Panc1 (cell line): ENCODE results near the gene IFNAR1. TPM values are rescaled to one million over a fixed set of nuclear protein-coding genes. Genes with fewer than 3 reads are reported as not detected.

ENCODE experiments used
- ATAC-seq: fragments of 200-7000 bp; cut with Tn5 transposase; 2 replicates; pipeline ENCODE4 v1.9.1; 2020; ENCODE audit warnings: mild to moderate bottlenecking, moderate library complexity
- BruUV-seq: library from RNA; stranded (reverse); fragments of 400-500 nt; replicated peaks from 2 replicates; lab custom pipeline; 2021; lab: Mats Ljungman, UMichigan
- CTCF ChIA-PET: fragments of 300-600 bp; sonication (Branson Sonifier 250); formaldehyde crosslinking; loops from one replicate; lab custom pipeline; 2022; ENCODE audit warnings: antibody characterized with exemption; lab: Charles Lee
- POLR2A ChIA-PET: fragments of 300-600 bp; sonication (Branson Sonifier 250); formaldehyde crosslinking; loops from one replicate; lab custom pipeline; 2022; ENCODE audit warnings: antibody characterized with exemption; lab: Charles Lee
- DNase-seq: peaks from one replicate; pipeline ENCODE4 v3.0.0-alpha.2; 2010; ENCODE audit warnings: low read depth, low spot score
- H3K27ac ChIP-seq: 2 replicates; pipeline ENCODE4 v1.5.1; 2011; ENCODE audit warnings: mild to moderate bottlenecking, low read length, inconsistent platforms
- H3K27me3 ChIP-seq: fragments of 200-500 bp; sonication (Bioruptor generic); 2 replicates; pipeline ENCODE4 v1.6.0; 2014; ENCODE audit warnings: low read length, inconsistent platforms; ENCODE audit not compliant: control insufficient read depth, insufficient read depth
- H3K36me3 ChIP-seq: fragments of 200-500 bp; sonication (Bioruptor generic); 2 replicates; pipeline ENCODE4 v1.5.1; 2014; ENCODE audit warnings: inconsistent platforms, mild to moderate bottlenecking, low read length, moderate library complexity; ENCODE audit not compliant: control insufficient read depth, insufficient read depth
- H3K4me1 ChIP-seq: 2 replicates; pipeline ENCODE4 v1.5.1; 2011; ENCODE audit warnings: inconsistent platforms, mild to moderate bottlenecking, low read length, moderate library complexity; ENCODE audit not compliant: control insufficient read depth, insufficient read depth
- H3K4me3 ChIP-seq, 2 experiments: 2 replicates each; pipeline ENCODE4 v1.5.1; 2011 to 2012; ENCODE audit warnings: low read depth in 2 of 2, low read length in 2 of 2, mild to moderate bottlenecking in 2 of 2, inconsistent platforms in 1 of 2, moderate library complexity in 1 of 2
- H3K9me3 ChIP-seq: fragments of 200-500 bp; sonication (Bioruptor generic); 2 replicates; pipeline ENCODE4 v1.5.1; 2014; ENCODE audit warnings: low read depth, mild to moderate bottlenecking, inconsistent platforms, low read length, moderate library complexity; ENCODE audit not compliant: control insufficient read depth, insufficient read depth
- POLR2AphosphoS5 ChIP-seq: IDR thresholded peaks from 2 replicates; pipeline ENCODE4 v1.6.1; 2012; ENCODE audit warnings: mild to moderate bottlenecking, low read depth, low read length, moderate library complexity
- SIN3A ChIP-seq: IDR thresholded peaks from 2 replicates; pipeline ENCODE4 v1.6.1; 2012; ENCODE audit warnings: low read depth, mild to moderate bottlenecking, low read length, moderate library complexity, borderline replicate concordance; ENCODE audit not compliant: insufficient read depth
- TCF7L2 ChIP-seq: IDR thresholded peaks from 2 replicates; pipeline ENCODE4 v1.6.1; 2011; ENCODE audit warnings: mild to moderate bottlenecking, low read depth, low read length, inconsistent platforms
- in situ Hi-C: cut with HindIII; loops from 2 replicates; pipeline ENCODE4 v1.10.0; 2016; ENCODE audit warnings: low sequenced_read_pairs, low pct_unique_long_range_greater_than_20kb
- intact Hi-C: fragments of 100-400 bp; cut with micrococcal nuclease; formaldehyde crosslinking; loops from one replicate; pipeline ENCODE4 v1.10.0; 2022; ENCODE audit not compliant: unreplicated experiment
- total RNA-seq: library from RNA; stranded (reverse); gene quantifications from one replicate; pipeline ENCODE4 v1.2.1, GENCODE V29; 2021; ENCODE audit not compliant: unreplicated experiment
- TF ChIP-seq, protein P1 (sequence below): fragments of 450-650 bp; IDR thresholded peaks from 2 replicates; pipeline ENCODE4 v1.5.1; 2017; ENCODE audit warnings: mild to moderate bottlenecking
- TF ChIP-seq, protein P2 (sequence below), 2 experiments: IDR thresholded peaks; 2 replicates each; pipeline ENCODE4 v1.6.1; 2011 to 2012; ENCODE audit warnings: low read depth in 2 of 2, control low read depth in 1 of 2, low read length in 1 of 2, mild to moderate bottlenecking in 1 of 2, moderate library complexity in 1 of 2; ENCODE audit not compliant: insufficient read depth in 1 of 2

The IFNAR1 gene
- total RNA-seq, 1 experiment from 2014 or later = 23.8 TPM

DNA sequence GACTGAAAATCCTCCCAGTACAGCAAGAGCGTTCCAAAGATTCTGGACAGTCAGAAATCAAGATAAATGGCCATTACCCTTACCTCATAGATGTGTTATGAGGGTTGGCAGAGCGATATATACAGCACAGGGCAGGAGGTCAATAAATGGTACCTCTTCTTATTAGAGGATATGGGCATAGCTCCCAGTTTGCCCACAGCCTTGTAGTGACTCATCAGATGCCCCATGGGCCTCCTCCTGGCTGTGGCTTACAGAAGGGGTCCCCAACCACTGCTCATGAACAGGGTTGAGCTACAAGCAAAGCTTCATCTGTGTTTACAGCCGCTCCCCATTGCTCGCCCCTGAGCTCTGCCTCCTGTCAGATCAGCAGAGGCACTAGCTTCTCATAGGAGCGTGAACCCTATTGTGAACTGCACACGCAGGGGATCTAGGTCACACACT lies 71.1 kb downstream of the IFNAR1 start:
- intact Hi-C loops (no loop called here), in situ Hi-C loops (no loop called here)
- POLR2A ChIA-PET = interaction anchor here (0.6 kb wide), 1 partner anchor 168 kb away, joined by 3 read pairs; no protein-coding TSS in a partner anchor
- Histone ChIP-seq H3K9me3 (no peaks in the 10 kb centered on the region), H3K4me1 (peaks cover 3% of the 10 kb centered on the region; the same call in 1 of the 2 replicates), H3K27me3 (no peaks in the 10 kb centered on the region), H3K36me3 (no peaks in the 10 kb centered on the region), H3K27ac (no peak overlapping the region), H3K4me3 (no peak overlapping the region)
- TF ChIP-seq SIN3A (no peak), TCF7L2 (no peak), POLR2AphosphoS5 (no peak)
- TF ChIP-seq, protein P1, sequence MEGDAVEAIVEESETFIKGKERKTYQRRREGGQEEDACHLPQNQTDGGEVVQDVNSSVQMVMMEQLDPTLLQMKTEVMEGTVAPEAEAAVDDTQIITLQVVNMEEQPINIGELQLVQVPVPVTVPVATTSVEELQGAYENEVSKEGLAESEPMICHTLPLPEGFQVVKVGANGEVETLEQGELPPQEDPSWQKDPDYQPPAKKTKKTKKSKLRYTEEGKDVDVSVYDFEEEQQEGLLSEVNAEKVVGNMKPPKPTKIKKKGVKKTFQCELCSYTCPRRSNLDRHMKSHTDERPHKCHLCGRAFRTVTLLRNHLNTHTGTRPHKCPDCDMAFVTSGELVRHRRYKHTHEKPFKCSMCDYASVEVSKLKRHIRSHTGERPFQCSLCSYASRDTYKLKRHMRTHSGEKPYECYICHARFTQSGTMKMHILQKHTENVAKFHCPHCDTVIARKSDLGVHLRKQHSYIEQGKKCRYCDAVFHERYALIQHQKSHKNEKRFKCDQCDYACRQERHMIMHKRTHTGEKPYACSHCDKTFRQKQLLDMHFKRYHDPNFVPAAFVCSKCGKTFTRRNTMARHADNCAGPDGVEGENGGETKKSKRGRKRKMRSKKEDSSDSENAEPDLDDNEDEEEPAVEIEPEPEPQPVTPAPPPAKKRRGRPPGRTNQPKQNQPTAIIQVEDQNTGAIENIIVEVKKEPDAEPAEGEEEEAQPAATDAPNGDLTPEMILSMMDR = no peak
- TF ChIP-seq, protein P2, sequence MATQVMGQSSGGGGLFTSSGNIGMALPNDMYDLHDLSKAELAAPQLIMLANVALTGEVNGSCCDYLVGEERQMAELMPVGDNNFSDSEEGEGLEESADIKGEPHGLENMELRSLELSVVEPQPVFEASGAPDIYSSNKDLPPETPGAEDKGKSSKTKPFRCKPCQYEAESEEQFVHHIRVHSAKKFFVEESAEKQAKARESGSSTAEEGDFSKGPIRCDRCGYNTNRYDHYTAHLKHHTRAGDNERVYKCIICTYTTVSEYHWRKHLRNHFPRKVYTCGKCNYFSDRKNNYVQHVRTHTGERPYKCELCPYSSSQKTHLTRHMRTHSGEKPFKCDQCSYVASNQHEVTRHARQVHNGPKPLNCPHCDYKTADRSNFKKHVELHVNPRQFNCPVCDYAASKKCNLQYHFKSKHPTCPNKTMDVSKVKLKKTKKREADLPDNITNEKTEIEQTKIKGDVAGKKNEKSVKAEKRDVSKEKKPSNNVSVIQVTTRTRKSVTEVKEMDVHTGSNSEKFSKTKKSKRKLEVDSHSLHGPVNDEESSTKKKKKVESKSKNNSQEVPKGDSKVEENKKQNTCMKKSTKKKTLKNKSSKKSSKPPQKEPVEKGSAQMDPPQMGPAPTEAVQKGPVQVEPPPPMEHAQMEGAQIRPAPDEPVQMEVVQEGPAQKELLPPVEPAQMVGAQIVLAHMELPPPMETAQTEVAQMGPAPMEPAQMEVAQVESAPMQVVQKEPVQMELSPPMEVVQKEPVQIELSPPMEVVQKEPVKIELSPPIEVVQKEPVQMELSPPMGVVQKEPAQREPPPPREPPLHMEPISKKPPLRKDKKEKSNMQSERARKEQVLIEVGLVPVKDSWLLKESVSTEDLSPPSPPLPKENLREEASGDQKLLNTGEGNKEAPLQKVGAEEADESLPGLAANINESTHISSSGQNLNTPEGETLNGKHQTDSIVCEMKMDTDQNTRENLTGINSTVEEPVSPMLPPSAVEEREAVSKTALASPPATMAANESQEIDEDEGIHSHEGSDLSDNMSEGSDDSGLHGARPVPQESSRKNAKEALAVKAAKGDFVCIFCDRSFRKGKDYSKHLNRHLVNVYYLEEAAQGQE (IDR thresholded peaks at IDR 0.05; ENCODE audit: insufficient read depth in 1 of 2, low read depth in 2 of 2, low read length in 1 of 2) = no peak
- BruUV-seq = no TSS peak
- ATAC-seq = no peak
- CTCF ChIA-PET = no interaction called here
- DNase-seq = no peak

DNA sequence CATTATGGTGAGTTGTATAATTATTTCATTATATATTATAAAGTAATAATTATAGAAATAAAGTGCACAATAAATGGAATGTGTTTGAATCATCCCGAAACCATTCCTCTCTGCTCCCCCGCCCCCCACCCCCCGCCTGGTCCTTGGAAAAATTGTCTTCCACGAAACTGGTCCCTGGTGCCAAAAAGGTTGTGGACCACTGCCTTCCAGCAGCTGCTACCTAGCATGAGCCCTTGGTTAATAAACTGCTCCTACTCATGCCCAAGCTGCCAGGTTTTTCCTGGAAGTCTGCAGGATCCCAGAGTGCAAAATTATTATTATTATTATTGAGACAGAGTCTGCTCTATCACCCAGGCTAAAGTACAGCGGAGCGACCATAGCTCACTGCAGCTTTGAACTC lies 71.7 kb downstream of the IFNAR1 start:
- BruUV-seq = no TSS peak
- Histone ChIP-seq H3K4me1 (peaks cover 3% of the 10 kb centered on the region; the same call in 1 of the 2 replicates), H3K9me3 (no peaks in the 10 kb centered on the region), H3K27me3 (no peaks in the 10 kb centered on the region), H3K27ac (no peak overlapping the region), H3K36me3 (no peaks in the 10 kb centered on the region), H3K4me3 (no peak overlapping the region)
- CTCF ChIA-PET = no interaction called here
- POLR2A ChIA-PET = no interaction called here
- TF ChIP-seq, protein P2 (IDR thresholded peaks at IDR 0.05; ENCODE audit: insufficient read depth in 1 of 2, low read depth in 2 of 2, low read length in 1 of 2) = no peak
- TF ChIP-seq SIN3A (no peak), TCF7L2 (no peak), POLR2AphosphoS5 (no peak)
- TF ChIP-seq, protein P1 = no peak
- intact Hi-C loops = no loop called here
- in situ Hi-C loops = no loop called here
- ATAC-seq (no peak), DNase-seq (no peak)
